ENCODE measurements around the gene SOCS7.
A peak's percentile ranks its signal among the peaks of the same experiment; 100 is the strongest.
"Not testable (repeated sequence)": the region's sequence is repeated elsewhere in the genome, so short reads cannot be mapped to it uniquely, and the experiment has no call there.

SOCS7 gene

DNA sequence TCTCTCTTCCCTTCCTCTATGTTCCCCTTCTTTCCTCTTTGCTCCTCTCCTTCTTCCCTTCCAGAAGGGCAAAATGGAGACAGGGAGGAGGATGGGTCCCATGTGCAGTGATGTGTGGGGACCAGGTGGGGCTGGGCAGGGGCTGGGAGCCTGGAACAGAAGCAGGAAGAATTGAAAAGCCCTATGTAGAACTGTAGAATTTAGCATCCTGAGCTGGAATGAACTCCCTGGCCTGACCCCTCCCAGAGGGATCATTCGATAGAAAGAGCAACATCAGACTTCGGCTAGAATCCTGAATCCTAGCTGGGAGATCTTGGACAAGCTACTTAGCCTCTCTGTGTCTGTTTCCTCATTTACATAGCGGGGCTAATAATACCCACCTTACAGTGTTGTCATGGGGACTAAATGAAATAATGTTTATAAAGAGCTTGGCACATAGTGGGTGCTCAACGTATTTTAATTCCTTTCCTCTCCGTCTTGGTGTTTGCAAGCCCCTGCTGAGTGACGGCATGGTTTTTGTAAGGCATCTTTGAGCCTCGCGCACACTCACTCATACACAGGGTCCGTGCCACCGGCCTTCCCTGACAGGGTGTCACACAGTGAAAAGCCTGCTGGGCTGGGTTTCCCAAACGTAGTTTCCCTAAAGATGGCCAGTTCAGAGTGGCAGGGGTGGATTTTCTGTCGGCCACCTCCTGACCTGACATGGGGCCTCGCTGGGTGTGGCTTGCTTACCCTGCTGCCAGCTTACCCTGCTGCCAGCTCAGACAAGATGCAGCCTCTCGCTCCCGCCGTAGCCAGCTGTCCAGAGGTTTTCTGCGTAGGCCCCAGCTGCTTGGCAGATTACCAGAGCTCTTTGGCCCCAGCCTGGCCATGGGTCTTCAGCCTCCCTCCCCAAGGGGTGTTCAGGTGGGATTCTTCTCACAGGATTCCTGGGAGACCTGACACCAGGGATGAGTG is 70.5 kb downstream of the SOCS7 start:
- no peak for DNase-seq (ENCODE audit: low spot score)

DNA sequence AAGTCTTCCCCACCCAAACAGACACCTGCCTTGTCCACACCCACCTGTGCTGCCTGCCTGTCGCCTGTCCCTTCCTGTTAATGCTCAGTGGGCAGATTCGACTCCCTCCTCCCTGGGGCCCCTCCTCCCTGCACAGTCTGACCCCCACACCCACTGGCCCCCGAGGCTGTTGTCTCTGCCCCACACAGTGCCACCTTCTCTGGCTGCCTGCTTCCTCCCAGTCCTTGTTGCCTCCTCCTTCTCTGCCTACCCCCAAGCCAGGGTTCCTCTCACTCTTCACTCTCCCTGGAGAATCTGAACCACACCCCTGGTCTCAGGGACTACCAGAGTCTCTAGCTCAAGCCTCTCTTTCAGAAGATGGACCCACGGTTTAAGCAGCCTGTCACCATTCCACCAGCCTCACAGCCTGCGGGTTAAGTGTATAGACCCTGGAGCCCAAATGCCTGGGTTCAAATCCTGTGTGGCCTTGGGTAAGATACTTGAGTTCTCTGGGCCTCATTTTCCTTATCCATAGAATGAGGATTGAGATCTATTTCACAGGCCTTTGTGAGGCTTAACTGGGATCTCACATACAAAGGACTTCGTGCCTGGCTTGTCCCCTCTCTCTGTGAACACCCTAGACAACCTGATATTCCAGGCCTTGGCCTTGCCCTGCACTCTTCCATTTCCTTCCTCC is 72.8 kb downstream of the SOCS7 start:
- no peak for DNase-seq (ENCODE audit: low spot score)

DNA sequence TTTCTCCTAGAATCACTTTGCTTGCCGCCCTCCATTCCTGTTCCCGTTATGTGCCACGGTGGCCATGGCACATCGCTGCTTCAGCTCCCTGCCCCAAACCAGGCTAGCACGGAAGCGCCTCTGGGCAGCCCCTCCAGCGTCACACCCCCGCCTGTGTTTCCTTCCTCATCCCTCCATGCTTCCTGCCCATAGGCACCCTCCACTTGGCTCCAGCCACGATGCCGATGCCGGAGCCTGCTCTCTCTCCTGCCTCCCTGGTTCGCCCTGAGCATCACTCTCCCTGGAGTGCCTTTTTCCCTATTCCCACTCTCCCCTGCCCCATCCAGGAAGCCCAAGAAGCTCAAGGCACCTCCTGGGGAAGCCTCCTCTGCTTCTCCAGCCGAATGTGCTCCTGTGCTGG is 73.4 kb downstream of the SOCS7 start:
- DNase-seq (ENCODE audit: low spot score), result no peak

DNA sequence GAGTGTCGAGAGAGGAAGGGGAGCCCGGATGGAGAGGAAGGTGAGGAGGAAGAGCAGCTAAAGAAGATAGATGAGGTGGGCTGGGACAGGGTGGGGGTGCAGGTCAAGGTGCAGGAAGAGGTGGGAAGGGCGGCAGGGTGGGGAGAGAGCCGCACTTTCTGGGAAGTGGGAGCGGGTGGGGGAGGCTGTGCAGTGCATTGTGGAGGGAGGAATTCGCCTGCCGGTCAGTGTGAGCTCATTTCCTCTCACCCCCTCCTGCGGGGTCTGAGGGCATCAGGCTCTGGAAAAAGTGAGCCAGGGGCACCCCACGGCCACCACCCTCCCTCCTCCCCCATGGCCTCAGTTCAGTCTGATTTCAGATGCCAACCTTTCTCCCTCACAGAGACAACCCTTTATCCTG is 74.1 kb downstream of the SOCS7 start:
- no peak for DNase-seq (ENCODE audit: low spot score)

DNA sequence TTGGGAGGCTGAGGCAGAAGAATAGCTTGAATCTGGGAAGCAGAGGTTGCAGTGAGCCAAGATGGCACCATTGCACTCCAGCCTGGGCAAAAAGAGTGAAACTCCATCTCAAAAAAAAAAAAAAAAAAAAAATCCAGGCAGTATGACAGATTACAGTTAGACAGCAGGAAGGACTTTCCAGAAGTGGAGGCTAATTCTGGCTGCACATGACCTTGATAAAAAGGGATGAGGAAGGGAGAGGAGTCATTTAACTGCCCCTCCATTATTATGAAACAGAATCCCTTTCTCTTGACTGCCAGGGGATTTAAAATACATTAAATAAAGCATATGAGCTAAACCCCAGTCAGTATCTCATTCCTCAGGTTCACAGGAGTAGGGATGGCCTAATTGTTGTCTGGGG is 74.8 kb downstream of the SOCS7 start:
- DNase-seq (ENCODE audit: low spot score), result no peak

DNA sequence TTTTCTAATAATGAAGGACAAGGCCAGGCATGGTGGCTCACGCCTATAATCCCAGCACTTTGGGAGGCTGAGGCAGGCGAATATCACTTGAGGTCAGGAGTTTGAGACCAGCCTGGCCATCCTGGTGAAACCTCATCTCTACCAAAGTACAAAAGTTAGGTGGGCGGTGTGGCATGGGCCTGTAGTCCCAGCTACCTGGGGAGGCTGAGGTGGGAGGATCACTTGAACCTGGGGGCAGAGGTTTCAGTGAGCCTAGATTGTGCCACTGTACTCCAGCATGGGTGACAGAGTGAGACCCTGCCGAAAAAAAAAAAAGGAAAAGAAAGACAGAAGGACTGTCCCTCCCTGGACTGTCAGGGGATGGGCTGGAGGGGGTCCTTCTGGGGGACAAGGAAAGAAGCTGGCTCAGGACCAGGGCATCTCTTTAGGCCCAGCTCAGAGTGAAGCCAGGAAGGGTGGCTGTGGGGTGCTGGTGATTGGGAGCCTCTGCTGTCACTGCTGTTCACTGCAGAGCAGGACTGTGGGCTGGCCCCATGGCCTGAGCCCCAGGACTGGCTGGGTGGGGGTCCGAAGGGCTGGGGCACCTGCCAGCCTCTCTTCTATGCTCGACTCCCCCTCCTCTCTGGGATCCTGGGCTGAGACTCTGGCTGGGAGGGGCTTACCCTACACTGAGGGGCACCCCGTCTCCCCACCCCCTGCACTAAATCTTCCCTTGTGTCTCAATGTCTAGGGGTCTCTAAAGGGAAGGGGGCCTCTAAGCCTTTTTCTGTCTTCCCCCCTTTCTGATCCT is 75.7 kb downstream of the SOCS7 start:
- DNase-seq (ENCODE audit: low spot score), result no peak

DNA sequence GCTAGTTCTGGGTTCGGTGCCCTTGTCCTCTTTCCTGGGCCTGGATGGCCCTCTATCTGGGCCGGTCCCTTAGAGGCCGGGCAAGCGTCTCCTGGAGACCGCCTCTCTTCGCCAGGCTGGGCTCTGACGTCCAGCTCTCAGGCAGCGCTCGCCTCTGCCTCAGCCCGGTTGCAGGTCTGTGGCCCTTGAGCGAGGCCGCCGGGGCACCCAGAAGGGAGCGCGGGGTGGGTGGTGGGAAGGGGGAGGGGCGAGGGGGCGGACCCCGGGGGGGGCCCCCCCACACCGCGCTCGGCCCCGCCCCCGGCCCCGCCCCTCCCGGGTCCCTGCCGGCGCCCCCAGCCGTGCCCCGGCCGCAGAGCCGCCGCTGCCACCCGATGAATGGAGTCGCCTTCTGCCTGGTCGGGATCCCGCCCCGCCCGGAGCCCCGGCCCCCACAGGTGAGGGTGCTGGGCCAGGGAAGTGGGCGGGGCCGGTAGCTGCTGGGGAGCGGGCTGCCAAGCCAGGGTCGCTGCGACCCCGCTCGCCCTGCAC is 76.5 kb downstream of the SOCS7 start, which contains the start of gene ARHGAP23:
Gene ARHGAP23 (plus strand): TSS at position 353 of the 531 bp plus-strand sequence. CDS start 22 bp downstream, at position 375.
- peak; percentile 82 for DNase-seq (ENCODE audit: low spot score)

DNA sequence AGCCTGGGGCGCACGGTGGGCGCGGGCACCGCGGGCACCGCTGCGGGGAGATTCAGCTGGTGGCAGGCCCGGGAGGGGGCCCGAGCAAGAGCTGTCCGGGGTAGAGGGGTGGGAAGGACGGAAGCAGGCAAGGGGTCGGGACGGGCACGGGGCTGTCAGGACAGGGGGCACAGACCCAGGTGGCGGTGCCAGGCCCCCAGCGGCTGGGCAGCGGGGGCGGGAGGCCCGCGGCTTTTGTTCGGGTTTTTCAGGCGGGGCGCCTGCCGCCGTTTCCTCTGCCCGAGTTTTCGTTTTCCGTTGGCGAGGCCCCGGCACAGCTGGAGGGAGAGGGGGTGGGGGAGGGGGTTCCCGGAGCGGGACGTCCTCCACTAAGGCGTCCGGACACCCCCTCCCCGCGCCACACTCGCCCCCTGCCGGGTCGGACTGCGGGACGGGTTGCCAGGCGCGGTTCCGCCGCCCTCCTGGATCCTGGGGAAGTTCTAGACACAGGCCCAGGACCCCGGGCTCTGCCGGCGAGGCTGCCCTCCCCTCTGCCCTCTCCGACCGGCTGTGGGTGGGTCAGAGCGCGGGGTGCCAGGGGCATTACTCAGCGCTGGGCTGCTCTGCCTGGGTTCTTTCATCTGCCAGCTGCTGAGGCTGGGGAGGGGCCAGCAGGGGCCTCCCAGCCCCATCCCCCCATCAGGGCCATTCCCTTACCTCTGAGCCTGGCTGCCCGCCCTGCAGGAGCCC is 77.2 kb downstream of the SOCS7 start:
- peak; percentile 89 for DNase-seq (ENCODE audit: low spot score)

DNA sequence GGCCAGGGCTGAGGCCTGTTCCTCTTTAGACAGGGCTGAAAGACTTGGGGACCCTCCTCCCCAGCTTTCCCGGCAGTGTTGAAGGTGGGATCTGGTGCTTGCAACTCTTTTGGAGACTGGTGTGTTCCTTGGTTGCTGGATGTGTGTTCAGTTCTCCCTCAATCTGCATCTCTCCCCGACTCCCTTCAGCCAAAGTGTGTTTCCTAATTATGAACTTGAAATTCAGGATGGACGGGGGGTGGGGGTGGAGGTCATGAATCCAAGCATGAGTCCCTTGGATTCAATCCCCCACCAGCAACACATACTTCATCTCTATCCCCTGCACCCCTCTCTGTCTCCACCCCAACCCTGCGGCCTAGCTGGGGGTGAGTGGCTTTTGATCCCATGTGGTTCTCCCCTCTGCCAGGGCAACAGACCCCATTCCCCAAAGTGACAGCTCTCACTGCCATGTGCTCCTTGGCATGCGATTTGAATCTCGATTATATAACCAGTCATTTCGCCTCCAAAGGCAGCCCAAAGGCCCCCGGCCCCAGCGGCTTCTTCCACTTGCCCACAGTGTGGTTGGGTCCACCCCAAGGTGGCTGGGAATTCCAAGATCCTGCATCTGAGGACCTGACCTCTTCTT is 77.9 kb downstream of the SOCS7 start:
- DNase-seq (ENCODE audit: low spot score), result no peak

DNA sequence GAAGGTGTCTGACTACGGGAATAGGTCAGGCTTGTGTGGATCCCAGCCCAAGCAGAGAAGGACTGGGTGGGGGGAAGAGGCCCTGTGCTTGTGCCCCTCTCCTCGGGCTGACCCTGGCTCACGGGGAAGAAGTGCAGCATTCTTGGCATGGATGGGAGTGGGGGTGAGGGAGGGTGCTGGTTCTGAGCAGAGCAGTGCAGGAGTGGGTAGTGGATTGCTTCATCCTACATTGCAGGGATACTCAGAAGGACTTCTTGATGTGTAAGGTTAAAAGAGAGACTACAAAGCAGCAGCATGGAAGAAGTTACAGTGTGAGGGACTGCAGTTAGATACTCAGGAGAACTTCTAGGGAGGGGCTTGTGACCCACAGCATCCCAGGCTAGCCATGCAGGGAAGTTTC is 78.7 kb downstream of the SOCS7 start:
- no peak for DNase-seq (ENCODE audit: low spot score)

DNA sequence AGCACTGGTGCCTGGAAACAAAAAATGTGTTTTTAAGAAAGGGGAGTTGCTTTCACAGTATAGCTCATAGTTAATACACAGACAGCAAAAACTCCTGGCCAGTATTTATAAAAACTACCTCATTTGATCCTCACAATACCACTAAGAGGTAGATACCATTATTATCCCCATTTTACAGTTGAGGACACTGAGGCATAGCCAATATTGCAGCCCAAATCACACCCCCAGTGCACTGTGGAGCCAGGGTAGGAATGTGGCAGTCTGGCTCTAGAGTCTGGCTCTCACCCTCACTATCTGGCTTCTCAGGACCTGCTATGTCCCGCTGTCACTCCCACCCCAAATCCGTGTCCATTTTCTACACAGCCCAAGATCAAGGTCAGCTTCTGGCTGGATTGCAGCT is 79.2 kb downstream of the SOCS7 start:
- DNase-seq (ENCODE audit: low spot score), result no peak

DNA sequence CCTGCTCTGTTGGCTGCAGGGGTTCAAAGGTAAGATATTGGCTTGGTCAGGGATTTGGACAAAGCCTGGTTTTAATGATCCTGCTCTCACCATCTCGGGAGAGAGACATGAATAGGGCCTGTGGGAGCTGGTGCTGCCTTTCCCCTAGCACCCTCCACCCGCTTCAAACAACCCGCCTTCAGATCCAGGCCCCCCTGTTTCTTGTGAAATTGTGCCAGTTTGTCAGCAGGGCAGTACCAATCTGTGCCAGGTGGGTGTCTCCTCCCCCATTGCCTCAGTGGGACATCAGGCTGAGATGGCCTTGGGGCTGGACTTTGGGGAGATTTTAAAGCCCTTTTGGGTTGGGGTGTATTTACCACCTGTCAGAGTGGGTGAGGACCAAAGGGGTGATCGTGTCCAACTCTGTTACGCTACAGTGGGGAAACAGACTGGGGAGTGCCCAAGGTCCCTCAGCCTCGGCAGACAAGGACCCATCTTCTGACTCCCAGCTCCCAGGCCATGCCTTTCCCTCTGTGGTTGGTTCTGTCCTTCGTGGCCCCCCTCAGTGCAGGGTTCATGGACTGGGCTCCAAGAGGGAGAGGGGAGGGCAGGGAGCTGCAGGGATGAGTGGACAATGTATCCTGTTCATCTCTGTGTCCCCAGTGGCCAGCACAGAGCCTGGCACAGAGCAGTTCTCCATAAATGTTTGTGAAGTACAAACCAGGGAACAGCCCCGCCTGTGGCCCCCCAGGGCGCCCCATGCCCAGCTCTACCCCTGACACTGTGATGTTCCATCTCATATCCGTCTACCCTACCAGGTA is 79.9 kb downstream of the SOCS7 start:
- DNase-seq (ENCODE audit: low spot score), result peak; percentile 97

DNA sequence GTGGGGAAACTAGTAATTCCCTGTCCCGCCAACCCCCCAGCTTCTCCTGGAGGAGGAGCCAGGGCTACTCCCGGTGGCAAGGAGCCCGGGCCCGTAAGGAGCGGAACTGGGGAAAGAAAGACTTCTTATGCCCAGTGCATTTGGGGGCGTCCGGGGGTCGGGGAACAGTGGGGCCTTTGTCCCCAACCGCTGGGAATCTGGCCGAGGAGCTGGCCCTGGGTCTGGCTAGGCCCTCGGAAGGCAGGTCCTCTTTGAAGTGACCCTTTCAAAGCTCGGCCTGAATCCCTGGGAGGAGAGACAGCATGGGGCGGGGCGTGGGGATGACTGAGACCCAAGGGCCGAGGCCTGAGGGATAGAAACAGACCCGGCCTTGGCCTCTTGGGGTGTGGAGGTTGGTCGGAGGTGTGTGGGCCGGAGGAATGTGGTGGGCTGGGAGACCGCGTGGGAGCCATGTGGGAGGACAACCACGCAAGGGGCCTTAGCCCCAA is 82.6 kb downstream of the SOCS7 start:
- DNase-seq (ENCODE audit: low spot score), result peak; percentile 74

DNA sequence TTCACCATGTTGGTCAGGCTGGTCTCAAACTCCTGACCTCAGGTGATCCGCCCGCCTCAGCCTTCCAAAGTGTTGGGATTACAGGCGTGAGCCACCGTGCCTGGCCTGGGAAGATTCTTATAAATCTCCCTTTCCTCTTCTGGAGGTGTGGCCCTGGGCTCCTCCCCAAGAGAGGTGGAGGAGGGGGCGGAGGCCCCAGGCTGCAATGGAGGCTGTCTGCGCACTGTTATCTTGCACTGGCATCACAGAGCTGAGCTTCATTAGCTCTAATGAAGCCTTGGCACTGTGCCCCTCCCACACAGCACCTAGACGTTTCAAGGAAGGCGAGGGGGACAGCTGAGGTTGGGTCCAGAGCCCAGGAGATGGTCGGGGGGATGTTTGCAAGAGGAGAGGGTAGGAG is 84.2 kb downstream of the SOCS7 start:
- no peak for DNase-seq (ENCODE audit: low spot score)

DNA sequence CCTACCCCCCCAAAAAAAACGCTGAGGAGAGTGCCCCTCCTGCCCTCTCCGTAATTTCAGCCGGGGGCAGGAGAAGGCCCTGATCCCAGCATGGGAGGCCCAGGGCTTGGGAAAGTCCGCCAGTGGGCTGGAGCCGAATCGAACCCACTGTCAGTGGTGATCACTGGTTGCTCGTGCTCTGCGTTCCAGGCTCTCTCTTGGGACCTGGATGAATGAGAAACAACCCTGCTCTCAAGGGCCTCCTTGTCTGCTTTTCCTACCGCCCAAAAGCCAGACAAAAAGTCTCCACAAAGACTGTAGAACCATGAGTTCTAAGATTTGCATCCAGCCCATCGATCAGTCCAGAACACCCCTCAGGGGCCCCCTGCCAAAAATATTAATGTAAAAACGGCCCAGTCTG is 84.7 kb downstream of the SOCS7 start:
- DNase-seq (ENCODE audit: low spot score), result no peak

DNA sequence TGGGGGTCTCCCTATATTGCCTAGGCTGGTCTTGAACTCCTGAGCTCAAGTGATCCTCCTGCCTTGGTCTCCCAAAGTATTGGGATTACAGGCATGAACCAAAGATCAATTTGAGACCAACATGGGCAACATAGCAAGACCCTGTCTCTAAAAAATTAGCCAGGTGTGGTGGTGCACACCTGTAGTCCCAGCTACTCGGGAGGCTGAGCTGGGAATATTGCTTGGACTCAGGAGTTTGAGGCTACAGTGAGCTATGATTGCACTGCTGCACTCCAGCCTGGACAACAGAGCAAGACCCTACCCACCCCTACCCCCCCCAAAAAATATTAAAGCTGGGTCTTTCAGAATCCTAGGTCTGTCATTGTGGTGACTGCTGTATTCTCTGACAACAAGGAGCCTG is 85.7 kb downstream of the SOCS7 start:
- not testable (repeated sequence) for DNase-seq (ENCODE audit: low spot score)

DNA sequence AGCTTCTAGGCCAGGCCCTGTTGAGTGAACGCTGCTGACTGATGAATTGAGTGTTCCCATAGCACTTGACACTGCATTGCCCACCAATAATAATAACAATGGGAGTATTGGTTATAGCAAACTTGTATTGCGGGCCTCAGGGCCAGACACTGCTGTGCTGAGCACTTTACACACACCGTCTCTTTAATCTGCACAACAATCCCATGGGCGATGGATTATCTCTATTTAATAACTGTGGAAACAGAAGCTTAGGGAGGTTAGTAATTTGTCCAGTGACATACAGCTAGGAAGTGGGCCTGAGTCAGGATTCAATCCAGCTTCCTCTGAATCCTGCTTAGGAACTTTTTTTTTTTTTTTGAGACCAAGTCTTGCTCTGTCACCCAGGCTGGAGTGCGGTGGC is 87.8 kb downstream of the SOCS7 start:
- DNase-seq (ENCODE audit: low spot score), result no peak

DNA sequence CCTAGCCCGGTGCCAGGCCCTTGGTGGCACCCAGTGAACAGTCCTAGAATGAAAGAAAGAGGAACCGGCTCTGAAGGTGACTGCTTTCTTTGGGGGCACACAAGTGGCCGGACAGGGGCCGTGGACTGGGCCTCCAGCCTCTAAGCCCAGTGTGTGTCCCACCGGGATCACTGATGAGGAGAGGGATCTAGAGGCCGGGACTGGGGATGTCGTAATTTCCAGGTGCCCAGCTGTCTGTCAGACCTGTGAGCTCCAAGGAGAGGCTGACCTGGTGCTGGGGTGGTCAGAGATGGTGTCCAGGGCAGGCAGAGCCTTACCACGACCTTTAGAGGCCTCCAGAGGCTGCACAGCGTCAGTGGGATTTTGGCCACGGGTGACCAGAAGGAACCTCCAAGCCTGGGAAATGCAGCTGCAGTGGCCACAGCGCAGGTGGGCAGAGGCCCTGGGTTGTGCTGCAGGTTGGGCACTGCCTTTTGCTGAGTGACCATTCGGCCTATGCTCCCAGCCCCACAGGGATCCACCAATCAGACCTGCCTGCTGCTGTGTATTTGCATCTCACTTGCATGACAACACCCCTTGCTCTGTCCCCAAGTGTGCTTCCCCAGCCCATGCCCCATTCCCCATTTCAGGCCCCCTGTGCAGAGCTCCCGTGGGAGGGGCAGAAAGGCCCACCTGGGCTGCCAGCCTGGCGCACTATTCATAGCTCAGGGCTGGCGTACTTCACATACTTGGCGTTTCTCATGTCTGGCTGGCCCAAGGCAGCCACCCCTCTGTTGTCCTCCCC is 89.2 kb downstream of the SOCS7 start:
- DNase-seq (ENCODE audit: low spot score), result no peak

DNA sequence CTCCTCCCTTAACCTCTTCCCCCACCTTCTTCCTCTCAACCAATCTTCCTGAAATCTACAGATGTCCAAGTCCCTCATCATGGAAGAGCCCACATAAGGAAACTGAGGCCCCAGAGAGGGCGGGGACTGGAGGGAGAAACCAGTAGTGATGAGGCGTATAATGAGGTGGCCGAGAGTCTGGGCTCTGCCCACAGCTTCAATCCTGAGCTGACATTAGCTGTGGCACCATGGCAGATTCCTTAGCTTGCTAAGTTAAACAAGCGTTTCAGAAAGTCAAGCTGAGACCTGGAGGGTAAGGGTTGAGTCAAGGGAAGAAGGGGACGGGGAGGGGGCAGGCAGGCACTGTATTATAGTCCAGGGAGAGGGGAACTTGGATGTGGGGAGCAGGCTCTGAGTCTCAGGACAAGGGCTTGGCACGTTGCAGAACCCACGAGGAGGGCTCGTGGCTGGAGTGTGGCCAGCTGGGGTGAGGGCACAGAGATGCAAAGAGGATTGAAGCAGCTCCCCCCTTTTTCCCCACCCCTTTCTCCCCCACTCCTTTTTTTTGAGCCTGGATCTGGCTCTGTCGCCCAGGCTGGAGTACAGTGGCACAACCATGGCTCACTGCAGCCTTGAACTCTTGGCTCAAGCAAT is 89.9 kb downstream of the SOCS7 start:
- no peak for DNase-seq (ENCODE audit: low spot score)

Data from putamen (tissue), 1 donor.